ENCODE results near the gene VANGL2. TPM values are rescaled to one million over a fixed set of nuclear protein-coding genes. Genes with fewer than 3 reads are reported as not detected.

Gene VANGL2
- total RNA-seq, 1 donor from 2014 or later, result 1.9 TPM

- no peak for DNase-seq (ENCODE audit: low spot score)
These were observed 58.7 kb downstream of the VANGL2 start for GRCh38 chr1:160459056-160459455.

- DNase-seq (ENCODE audit: low spot score), result no peak
These were observed 59.3 kb downstream of the VANGL2 start for GRCh38 chr1:160459687-160460086.

- no peak for DNase-seq (ENCODE audit: low spot score)
These were observed 59.9 kb downstream of the VANGL2 start for GRCh38 chr1:160460214-160460642.

- no peak for DNase-seq (ENCODE audit: low spot score)
These were observed 60.4 kb downstream of the VANGL2 start for GRCh38 chr1:160460683-160461287.

GRCh38 chr1:160465123-160465522 is 64.8 kb downstream of the VANGL2 start:
- no peak for DNase-seq (ENCODE audit: low spot score)

- DNase-seq (ENCODE audit: low spot score), result no peak
These were observed 66.6 kb downstream of the VANGL2 start for GRCh38 chr1:160466961-160467360.

GRCh38 chr1:160467576-160467975 is 67.2 kb downstream of the VANGL2 start:
- no peak for DNase-seq (ENCODE audit: low spot score)

GRCh38 chr1:160471253-160471652 is 70.9 kb downstream of the VANGL2 start:
- DNase-seq (ENCODE audit: low spot score), result no peak

GRCh38 chr1:160472112-160472511 is 71.7 kb downstream of the VANGL2 start:
- DNase-seq (ENCODE audit: low spot score), result no peak

GRCh38 chr1:160474392-160475242 is 74.3 kb downstream of the VANGL2 start:
- no peak for DNase-seq (ENCODE audit: low spot score)

Other genes starting within 250 kb of the VANGL2 start
- gene ATP1A4, start 249.0 kb upstream of the VANGL2 start, total RNA-seq (ENCODE audit: insufficient read depth, low replicate concordance), result 0.96 TPM
- not detected for gene CASQ1, start 210.0 kb upstream of the VANGL2 start, total RNA-seq (ENCODE audit: insufficient read depth, low replicate concordance)
- gene PEA15, start 195.2 kb upstream of the VANGL2 start, total RNA-seq (ENCODE audit: insufficient read depth, low replicate concordance), result 55.6 TPM
- 109 TPM for gene DCAF8, start 138.0 kb upstream of the VANGL2 start, total RNA-seq (ENCODE audit: insufficient read depth, low replicate concordance)
- gene PEX19, start 115.4 kb upstream of the VANGL2 start, total RNA-seq (ENCODE audit: insufficient read depth, low replicate concordance), result 31.8 TPM
- gene COPA, start 57.3 kb upstream of the VANGL2 start, total RNA-seq (ENCODE audit: insufficient read depth, low replicate concordance), result 150 TPM
- 41.2 TPM for gene NCSTN, start 57.2 kb upstream of the VANGL2 start, total RNA-seq (ENCODE audit: insufficient read depth, low replicate concordance)
- 2.6 TPM for gene NHLH1, start 33.5 kb upstream of the VANGL2 start, total RNA-seq (ENCODE audit: insufficient read depth, low replicate concordance)
- 0.96 TPM for gene SLAMF6, start 122.7 kb downstream of the VANGL2 start, total RNA-seq (ENCODE audit: insufficient read depth, low replicate concordance)
- 13.5 TPM for gene CD84, start 178.9 kb downstream of the VANGL2 start, total RNA-seq (ENCODE audit: insufficient read depth, low replicate concordance)
- gene SLAMF1, start 246.5 kb downstream of the VANGL2 start, total RNA-seq (ENCODE audit: insufficient read depth, low replicate concordance), result 0.24 TPM

Data from umbilical cord (tissue), 2 donors.